HEK293 (cell line): ENCODE measurements around the gene RNF217.
"Not testable (repeated sequence)": the region's sequence is repeated elsewhere in the genome, so short reads cannot be mapped to it uniquely, and the experiment has no call there.

Source experiments
- GLI2 ChIP-seq: fragments of 450-650 bp; formaldehyde crosslinking; IDR thresholded peaks from 2 replicates; pipeline ENCODE4; 2017; ENCODE audit warnings: missing biosample characterization, missing genetic modification characterization, low read depth, borderline replicate concordance
- ZNF169 ChIP-seq: fragments of 450-650 bp; formaldehyde crosslinking; IDR thresholded peaks from 2 replicates; pipeline ENCODE4 v1.5.1; 2016; ENCODE audit warnings: missing biosample characterization, missing genetic modification characterization
- ZNF571 ChIP-seq: fragments of 450-650 bp; formaldehyde crosslinking; IDR thresholded peaks from 2 replicates; pipeline ENCODE4 v1.5.0; 2017; ENCODE audit warnings: missing biosample characterization, missing genetic modification characterization
- ZNF660 ChIP-seq: fragments of 450-650 bp; IDR thresholded peaks from 2 replicates; pipeline ENCODE4 v1.5.1; 2018; ENCODE audit warnings: missing biosample characterization, mild to moderate bottlenecking, missing genetic modification characterization
- TF ChIP-seq, protein P1 (sequence below): fragments of 450-650 bp; formaldehyde crosslinking; IDR thresholded peaks from 2 replicates; pipeline ENCODE4 v1.5.1; 2016; ENCODE audit warnings: missing biosample characterization, missing genetic modification characterization

DNA sequence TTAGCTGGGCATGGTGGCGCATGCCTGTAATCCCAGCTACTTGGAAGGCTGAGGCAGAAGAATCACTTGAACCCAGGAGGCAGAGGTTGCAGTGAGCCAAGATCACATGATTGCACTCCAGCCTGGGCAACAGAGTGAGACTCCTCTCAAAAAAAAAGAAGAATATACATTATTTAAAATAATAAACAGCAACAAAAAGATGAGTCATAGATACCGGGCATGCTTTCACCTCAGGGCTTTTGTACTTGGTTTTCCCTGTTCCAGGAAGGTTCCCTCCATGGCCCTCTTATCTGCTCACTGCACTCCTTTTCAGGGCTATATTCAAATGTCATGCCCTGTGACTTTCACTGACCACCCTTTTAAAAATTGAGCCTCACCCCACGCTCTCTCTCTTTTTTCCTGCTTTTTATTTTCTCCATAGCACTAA is 3.2 kb downstream of the RNF217 start:
- TF ChIP-seq ZNF169 (tag by site-specific recombination); ZNF571; GLI2 (tag by site-specific recombination); ZNF660 (tag by site-specific recombination): not testable (repeated sequence)
- TF ChIP-seq, protein P1, sequence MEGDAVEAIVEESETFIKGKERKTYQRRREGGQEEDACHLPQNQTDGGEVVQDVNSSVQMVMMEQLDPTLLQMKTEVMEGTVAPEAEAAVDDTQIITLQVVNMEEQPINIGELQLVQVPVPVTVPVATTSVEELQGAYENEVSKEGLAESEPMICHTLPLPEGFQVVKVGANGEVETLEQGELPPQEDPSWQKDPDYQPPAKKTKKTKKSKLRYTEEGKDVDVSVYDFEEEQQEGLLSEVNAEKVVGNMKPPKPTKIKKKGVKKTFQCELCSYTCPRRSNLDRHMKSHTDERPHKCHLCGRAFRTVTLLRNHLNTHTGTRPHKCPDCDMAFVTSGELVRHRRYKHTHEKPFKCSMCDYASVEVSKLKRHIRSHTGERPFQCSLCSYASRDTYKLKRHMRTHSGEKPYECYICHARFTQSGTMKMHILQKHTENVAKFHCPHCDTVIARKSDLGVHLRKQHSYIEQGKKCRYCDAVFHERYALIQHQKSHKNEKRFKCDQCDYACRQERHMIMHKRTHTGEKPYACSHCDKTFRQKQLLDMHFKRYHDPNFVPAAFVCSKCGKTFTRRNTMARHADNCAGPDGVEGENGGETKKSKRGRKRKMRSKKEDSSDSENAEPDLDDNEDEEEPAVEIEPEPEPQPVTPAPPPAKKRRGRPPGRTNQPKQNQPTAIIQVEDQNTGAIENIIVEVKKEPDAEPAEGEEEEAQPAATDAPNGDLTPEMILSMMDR (tag by site-specific recombination), result not testable (repeated sequence)
